Aorta (tissue), 5 donors: ENCODE results near the gene CHIC1. TPM values are rescaled to one million over a fixed set of nuclear protein-coding genes. Genes with fewer than 3 reads are reported as not detected.
"Not testable (repeated sequence)": the region's sequence is repeated elsewhere in the genome, so short reads cannot be mapped to it uniquely, and the experiment has no call there.

Experiments used
- ATAC-seq: fragments of 200-7000 bp; cut with Tn5 transposase; one replicate; pipeline ENCODE4 v1.9.1; 2022; ENCODE audit warnings: moderate library complexity; ENCODE audit not compliant: low FRiP score
- DNase-seq, 2 donors: peaks; one replicate each; pipeline ENCODE4 v3.0.0-alpha.2; 2020
- H3K27ac ChIP-seq, 2 donors: one replicate each; pipeline ENCODE4 v1.5.1; 2013; ENCODE audit warnings: low read length in 2 of 2, mild to moderate bottlenecking in 2 of 2, moderate library complexity in 2 of 2, control low read depth in 1 of 2, inconsistent platforms in 1 of 2, low read depth in 1 of 2
- H3K27me3 ChIP-seq, 2 donors: one replicate each; pipeline ENCODE4 v1.6.1; 2013; ENCODE audit warnings: control low read depth in 1 of 2, low read length in 1 of 2, mild to moderate bottlenecking in 1 of 2, moderate library complexity in 1 of 2; ENCODE audit not compliant: insufficient read depth in 2 of 2, control insufficient read depth in 1 of 2
- H3K36me3 ChIP-seq, 2 donors: one replicate each; pipeline ENCODE4 v1.6.1; 2013; ENCODE audit warnings: control low read depth in 1 of 2, low read length in 1 of 2, mild to moderate bottlenecking in 1 of 2; ENCODE audit not compliant: insufficient read depth in 2 of 2, control insufficient read depth in 1 of 2
- H3K4me1 ChIP-seq, 2 donors: one replicate each; pipeline ENCODE4 v1.6.1; 2013; ENCODE audit warnings: low read length in 2 of 2, control low read depth in 1 of 2, mild to moderate bottlenecking in 1 of 2, moderate library complexity in 1 of 2; ENCODE audit not compliant: insufficient read depth in 2 of 2, control insufficient read depth in 1 of 2
- H3K4me3 ChIP-seq, 2 donors: one replicate each; pipeline ENCODE4 v1.5.1; 2013; ENCODE audit warnings: low read length in 2 of 2, control low read depth in 1 of 2, mild to moderate bottlenecking in 1 of 2
- H3K9me3 ChIP-seq: one replicate; pipeline ENCODE4 v1.6.1; 2013; ENCODE audit warnings: mild to moderate bottlenecking, low read length; ENCODE audit not compliant: control insufficient read depth
- WGBS, 2 donors: extraction: QIAGEN DNeasy Blood & Tissue Kit; methylation state at CpG; one replicate each; pipeline ENCODE4 v1.1.7; 2013; 5-methylcytosine and 5-hydroxymethylcytosine counted together
- intact Hi-C, 2 donors: fragments of 100-400 bp; cut with DNase I; formaldehyde crosslinking; loops; one replicate each; pipeline versions ENCODE4 v1.14.2 to v1.15.0; 2022
- polyA plus RNA-seq, 2 donors: library from polyadenylated mRNA; stranded (reverse); fragments of 200-250 nt; gene quantifications; one replicate each; pipeline ENCODE4 v1.2.3, GENCODE V29; 2013
- total RNA-seq, 2 donors: library from RNA; stranded (reverse); fragmentation: NEBNext Ultra II Directional; extraction: Animal tissue kit (Norgen Biotek cat#: 25700); gene quantifications; one replicate each; pipeline ENCODE4 v1.2.1, GENCODE V29; 2021
- donor health status: healthy with polysubstance abuse.
- donor health status: Bipolar disorder and iron deficiency.
- donor health status: DM: no; HTN: no; CAD: no.
- donor health status: DM: no; HTN: no; CAD: no.
- donor health status: DM: yes; HTN: yes; CAD: no.

The CHIC1 gene
- total and polyA plus RNA-seq, 4 donors: 2.8 to 13.9 (median 9.1) TPM

- Histone ChIP-seq H3K4me3 (no peak overlapping the region), H3K4me1 (peaks cover 0 to 5% of the 10 kb centered on the region in 2 donors), H3K9me3 (no peaks in the 10 kb centered on the region), H3K36me3 (no peaks in the 10 kb centered on the region), H3K27me3 (no peaks in the 10 kb centered on the region), H3K27ac (no peak overlapping the region)
- intact Hi-C loops: no loop called here
- WGBS, 2 donors: 10 to 16% methylated on average over 5 of the region's 5 CpGs
- ATAC-seq: no peak
- no peak for DNase-seq
These were observed 105.8 kb downstream of the CHIC1 start for GRCh38 chrX:73668779-73669178.

GRCh38 chrX:73681408-73681807, 118.4 kb downstream of the CHIC1 start:
- DNase-seq: no peak
- Histone ChIP-seq H3K27me3 (no peaks in the 10 kb centered on the region), H3K27ac (no peak overlapping the region), H3K36me3 (no peaks in the 10 kb centered on the region), H3K4me1 (no peaks in the 10 kb centered on the region), H3K9me3 (no peaks in the 10 kb centered on the region), H3K4me3 (no peak overlapping the region)
- intact Hi-C loops: no loop called here
- no peak for ATAC-seq

- H3K27ac ChIP-seq: no peak overlapping the region
- no peak for DNase-seq
- intact Hi-C loops: no loop called here
- no peaks in the 10 kb centered on the region for H3K36me3 ChIP-seq
- 53 to 73% methylated on average over 3 of the region's 3 CpGs for WGBS, 2 donors
- no peaks in the 10 kb centered on the region for H3K4me1 ChIP-seq
- no peaks in the 10 kb centered on the region for H3K27me3 ChIP-seq
- H3K9me3 ChIP-seq: no peaks in the 10 kb centered on the region
- H3K4me3 ChIP-seq: no peak overlapping the region
- ATAC-seq: no peak
These were observed 120.4 kb downstream of the CHIC1 start for GRCh38 chrX:73683236-73683859.

GRCh38 chrX:73707014-73707413, 144.0 kb downstream of the CHIC1 start:
- H3K27ac ChIP-seq, H3K4me1 ChIP-seq, H3K27me3 ChIP-seq, H3K9me3 ChIP-seq, DNase-seq, intact Hi-C loops, ATAC-seq, H3K36me3 ChIP-seq, H3K4me3 ChIP-seq: not testable (repeated sequence)
- 78 to 97% methylated on average over 1 of the region's 1 CpG for WGBS, 2 donors

GRCh38 chrX:73728602-73729001, 165.6 kb downstream of the CHIC1 start:
- ATAC-seq (no peak), DNase-seq (no peak)
- 52 to 73% methylated on average over 2 of the region's 2 CpGs for WGBS, 2 donors
- Histone ChIP-seq H3K4me1 (no peaks in the 10 kb centered on the region), H3K27ac (no peak overlapping the region), H3K9me3 (no peaks in the 10 kb centered on the region), H3K36me3 (no peaks in the 10 kb centered on the region), H3K4me3 (no peak overlapping the region), H3K27me3 (no peaks in the 10 kb centered on the region)
- intact Hi-C loops: no loop called here

Other genes with a start within 250 kb of the CHIC1 start
- gene CDX4, start 116.1 kb upstream of the CHIC1 start, total RNA-seq: not detected
- not detected for gene CDX4, start 116.1 kb upstream of the CHIC1 start, polyA plus RNA-seq